ENCODE data around the gene USP2. TPM values are rescaled to one million over a fixed set of nuclear protein-coding genes. Genes with fewer than 3 reads are reported as not detected.

USP2 gene
- total RNA-seq, 1 donor: 0.43 TPM

DNA sequence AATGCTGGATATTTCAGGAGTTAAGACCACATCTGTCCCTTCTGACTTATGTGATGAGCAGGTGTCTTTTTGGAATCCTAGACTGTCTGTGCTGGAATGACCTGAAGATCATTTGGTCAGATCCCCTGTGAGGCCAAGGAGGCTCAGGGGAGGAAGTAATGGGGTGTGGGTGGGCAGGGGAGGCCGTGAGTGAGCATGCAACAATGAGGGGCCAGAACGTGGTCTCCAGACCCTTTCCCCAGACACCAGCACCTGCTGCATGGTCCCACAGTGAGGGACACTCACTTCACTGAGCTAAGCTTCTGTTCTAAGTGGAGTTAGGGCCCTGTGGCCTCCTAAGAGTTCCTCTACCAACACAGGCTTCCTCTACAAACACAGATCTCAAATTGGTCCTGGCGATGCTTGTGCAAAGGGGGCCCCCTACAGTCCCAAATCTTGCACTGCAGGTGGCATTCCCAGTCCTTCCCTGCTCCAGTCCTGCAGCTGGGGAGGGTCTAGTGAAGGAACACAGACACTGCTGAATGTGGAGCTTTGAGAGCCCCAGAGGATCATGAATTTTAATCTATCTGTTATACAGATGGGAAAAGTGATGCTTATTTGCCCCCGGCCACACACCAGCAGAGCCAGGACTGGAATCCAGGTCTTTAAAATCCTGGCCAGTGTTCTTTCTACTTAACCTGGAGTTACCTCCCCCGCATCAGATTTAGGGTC lies 7.4 kb downstream of the USP2 start:
- TF ChIP-seq, protein P1, sequence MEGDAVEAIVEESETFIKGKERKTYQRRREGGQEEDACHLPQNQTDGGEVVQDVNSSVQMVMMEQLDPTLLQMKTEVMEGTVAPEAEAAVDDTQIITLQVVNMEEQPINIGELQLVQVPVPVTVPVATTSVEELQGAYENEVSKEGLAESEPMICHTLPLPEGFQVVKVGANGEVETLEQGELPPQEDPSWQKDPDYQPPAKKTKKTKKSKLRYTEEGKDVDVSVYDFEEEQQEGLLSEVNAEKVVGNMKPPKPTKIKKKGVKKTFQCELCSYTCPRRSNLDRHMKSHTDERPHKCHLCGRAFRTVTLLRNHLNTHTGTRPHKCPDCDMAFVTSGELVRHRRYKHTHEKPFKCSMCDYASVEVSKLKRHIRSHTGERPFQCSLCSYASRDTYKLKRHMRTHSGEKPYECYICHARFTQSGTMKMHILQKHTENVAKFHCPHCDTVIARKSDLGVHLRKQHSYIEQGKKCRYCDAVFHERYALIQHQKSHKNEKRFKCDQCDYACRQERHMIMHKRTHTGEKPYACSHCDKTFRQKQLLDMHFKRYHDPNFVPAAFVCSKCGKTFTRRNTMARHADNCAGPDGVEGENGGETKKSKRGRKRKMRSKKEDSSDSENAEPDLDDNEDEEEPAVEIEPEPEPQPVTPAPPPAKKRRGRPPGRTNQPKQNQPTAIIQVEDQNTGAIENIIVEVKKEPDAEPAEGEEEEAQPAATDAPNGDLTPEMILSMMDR (IDR thresholded peaks at IDR 0.05; ENCODE audit: insufficient read depth, low read depth, low read length): peak; percentile 97
- H3K4me3 ChIP-seq (ENCODE audit: low read depth, low read length): no peak overlapping the region
- DNase-seq (ENCODE audit: low read depth): peak; percentile 83

GRCh38 chr11:119373059-119373920 lies 8.2 kb downstream of the USP2 start:
- DNase-seq (ENCODE audit: low read depth): no peak
- TF ChIP-seq, protein P1 (IDR thresholded peaks at IDR 0.05; ENCODE audit: insufficient read depth, low read depth, low read length): no peak
- H3K4me3 ChIP-seq (ENCODE audit: low read depth, low read length): no peak overlapping the region

DNA sequence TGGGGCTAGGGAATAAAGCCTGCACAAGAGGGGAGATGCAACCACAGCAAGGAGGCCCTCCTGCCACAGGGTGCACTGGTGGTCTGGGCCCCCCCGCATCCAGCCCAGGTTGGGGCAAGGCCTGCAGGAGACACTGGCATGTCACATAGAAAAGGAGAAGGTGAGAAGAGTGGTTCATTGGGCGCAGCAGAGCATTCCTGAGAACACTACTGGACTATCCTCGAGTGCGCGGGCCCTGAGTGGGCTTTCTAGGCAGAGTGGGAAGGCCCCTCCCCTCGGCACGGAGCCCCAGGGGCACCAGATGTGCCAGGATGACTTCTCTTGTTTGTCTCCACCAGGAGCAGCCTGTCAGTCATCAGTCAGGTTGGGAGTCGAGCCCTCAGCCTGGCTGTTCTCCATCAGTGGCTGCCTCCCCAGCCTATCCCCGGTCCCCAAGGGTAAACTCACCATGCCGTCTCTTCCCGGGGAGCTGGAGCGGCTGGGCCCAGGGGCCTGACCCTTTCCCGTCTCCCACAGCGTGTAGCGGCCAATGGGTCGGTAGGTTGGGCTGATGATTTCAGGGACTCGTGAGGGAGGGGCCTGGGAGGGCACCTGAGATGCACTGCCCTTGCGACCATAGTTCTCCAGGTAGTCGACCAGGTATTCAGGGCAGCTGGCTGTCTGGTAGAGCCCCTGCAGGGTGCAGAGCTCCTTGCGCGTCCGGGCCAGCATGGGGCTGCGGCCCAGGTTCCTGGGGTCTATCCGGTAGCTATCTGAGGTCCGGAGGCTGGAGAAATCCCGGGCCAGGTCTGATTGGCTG lies 9.0 kb downstream of the USP2 start:
- no peak for DNase-seq (ENCODE audit: low read depth)
- H3K4me3 ChIP-seq (ENCODE audit: low read depth, low read length): no peak overlapping the region
- TF ChIP-seq, protein P1 (IDR thresholded peaks at IDR 0.05; ENCODE audit: insufficient read depth, low read depth, low read length): no peak

DNA sequence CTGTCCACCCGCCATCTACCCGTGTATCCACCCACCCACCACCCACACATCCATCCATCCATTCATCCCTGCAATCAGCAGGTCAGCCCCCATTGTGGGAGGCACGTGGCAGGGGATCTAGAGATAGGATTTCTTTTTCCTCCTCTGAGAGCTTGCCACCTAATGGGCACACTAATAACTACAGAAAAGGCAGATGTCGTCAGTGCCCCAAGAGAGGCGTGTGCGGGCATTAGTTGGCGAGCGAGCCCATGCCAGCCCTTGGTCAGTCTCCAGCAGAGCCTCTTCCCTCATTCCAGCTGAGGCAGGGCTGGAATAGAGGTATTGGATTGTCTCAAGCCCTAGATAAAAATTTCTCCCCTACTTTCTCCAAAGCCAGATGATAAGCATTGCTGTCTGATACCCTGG lies 9.7 kb downstream of the USP2 start:
- DNase-seq (ENCODE audit: low read depth): no peak
- no peak overlapping the region for H3K4me3 ChIP-seq (ENCODE audit: low read depth, low read length)
- TF ChIP-seq, protein P1 (IDR thresholded peaks at IDR 0.05; ENCODE audit: insufficient read depth, low read depth, low read length): peak; percentile 11

- H3K4me3 ChIP-seq (ENCODE audit: low read depth, low read length): no peak overlapping the region
- no peak for DNase-seq (ENCODE audit: low read depth)
- TF ChIP-seq, protein P1 (IDR thresholded peaks at IDR 0.05; ENCODE audit: insufficient read depth, low read depth, low read length): no peak
These were observed 10.4 kb downstream of the USP2 start for GRCh38 chr11:119371067-119371601.

GRCh38 chr11:119370486-119371046 lies 10.9 kb downstream of the USP2 start:
- H3K4me3 ChIP-seq (ENCODE audit: low read depth, low read length): no peak overlapping the region
- TF ChIP-seq, protein P1 (IDR thresholded peaks at IDR 0.05; ENCODE audit: insufficient read depth, low read depth, low read length): no peak
- DNase-seq (ENCODE audit: low read depth): peak; percentile 43

Data from fibroblast of villous mesenchyme (primary cell).